ENCODE measurements around the gene PAFAH1B1. TPM values are rescaled to one million over a fixed set of nuclear protein-coding genes. Genes with fewer than 3 reads are reported as not detected.

The PAFAH1B1 gene
- total RNA-seq, 1 experiment from 2014 or later, result 114 TPM

DNA sequence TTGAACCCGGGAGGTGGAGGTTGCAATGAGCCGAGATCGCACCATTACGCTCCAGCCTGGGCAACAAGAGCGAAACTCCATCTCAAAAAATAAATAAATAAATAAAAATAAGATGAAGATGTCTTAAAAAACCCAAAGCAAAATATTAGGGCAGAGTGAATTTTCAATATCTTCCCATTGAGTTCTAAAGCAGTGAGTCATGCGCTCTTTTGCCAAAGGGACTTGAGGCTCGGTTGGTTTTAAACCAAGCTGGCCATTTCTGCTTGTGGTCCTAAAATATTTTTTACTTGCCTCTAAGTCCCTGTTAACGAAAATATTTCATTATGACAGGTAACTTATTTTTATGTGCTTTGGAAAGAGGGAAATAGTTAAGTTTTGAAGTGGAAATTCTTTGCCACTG, 4.7 kb downstream of the PAFAH1B1 start (continued):
- no peak for TF ChIP-seq ARID4B (CRISPR knock-in tag; IDR thresholded peaks at IDR 0.05; ENCODE audit: borderline replicate concordance)

- CTCF ChIA-PET, result no interaction called here
Observed at GRCh38 chr17:2602597-2603017, 9.2 kb downstream of the PAFAH1B1 start.

More at GRCh38 chr17:2602597-2603017, 9.2 kb downstream of the PAFAH1B1 start:
- Mint-ChIP-seq H3K4me3 (no peak overlapping the region), H3K9me3 (no peaks in the 10 kb centered on the region), H3K36me3 (peaks cover 3% of the 10 kb centered on the region), H3K27ac (peak overlapping the region; percentile 71), H3K27me3 (ENCODE audit: low read depth) (no peaks in the 10 kb centered on the region), H3K4me1 (peaks cover 47% of the 10 kb centered on the region)
- DNase-seq (ENCODE audit: low spot score) (no peak), ATAC-seq (no peak)
- POLR2A ChIA-PET, result no interaction called here
- TF ChIP-seq, protein P1, sequence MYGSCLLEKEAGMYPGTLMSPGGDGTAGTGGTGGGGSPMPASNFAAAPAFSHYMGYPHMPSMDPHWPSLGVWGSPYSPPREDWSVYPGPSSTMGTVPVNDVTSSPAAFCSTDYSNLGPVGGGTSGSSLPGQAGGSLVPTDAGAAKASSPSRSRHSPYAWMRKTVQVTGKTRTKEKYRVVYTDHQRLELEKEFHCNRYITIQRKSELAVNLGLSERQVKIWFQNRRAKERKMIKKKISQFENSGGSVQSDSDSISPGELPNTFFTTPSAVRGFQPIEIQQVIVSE (CRISPR knock-in tag; IDR thresholded peaks at IDR 0.05; ENCODE audit: borderline replicate concordance), result no peak
- TF ChIP-seq IRF1 (CRISPR knock-in tag; IDR thresholded peaks at IDR 0.05) (no peak), ZNF138 (CRISPR knock-in tag; conservative IDR thresholded peaks at IDR 0.05) (no peak), FOXJ3 (CRISPR knock-in tag; IDR thresholded peaks at IDR 0.05; ENCODE audit: borderline replicate concordance) (no peak), ZNF416 (CRISPR knock-in tag; IDR thresholded peaks at IDR 0.05) (no peak), ZNF232 (CRISPR knock-in tag; IDR thresholded peaks at IDR 0.05) (no peak), USF2 (CRISPR knock-in tag; IDR thresholded peaks at IDR 0.05) (no peak), GTF2I (CRISPR knock-in tag; conservative IDR thresholded peaks at IDR 0.05) (no peak), HMGXB4 (CRISPR knock-in tag; IDR thresholded peaks at IDR 0.05) (no peak), PRRX2 (CRISPR knock-in tag; IDR thresholded peaks at IDR 0.05) (no peak), ZBTB21 (CRISPR knock-in tag; IDR thresholded peaks at IDR 0.05; ENCODE audit: borderline replicate concordance) (no peak), ESRRA (CRISPR knock-in tag; IDR thresholded peaks at IDR 0.05; ENCODE audit: borderline replicate concordance) (no peak), FOXK1 (CRISPR knock-in tag; IDR thresholded peaks at IDR 0.05) (no peak), MYBL2 (CRISPR knock-in tag; IDR thresholded peaks at IDR 0.05) (no peak), ETV6 (CRISPR knock-in tag; IDR thresholded peaks at IDR 0.05) (no peak)
- TF ChIP-seq, protein P2, sequence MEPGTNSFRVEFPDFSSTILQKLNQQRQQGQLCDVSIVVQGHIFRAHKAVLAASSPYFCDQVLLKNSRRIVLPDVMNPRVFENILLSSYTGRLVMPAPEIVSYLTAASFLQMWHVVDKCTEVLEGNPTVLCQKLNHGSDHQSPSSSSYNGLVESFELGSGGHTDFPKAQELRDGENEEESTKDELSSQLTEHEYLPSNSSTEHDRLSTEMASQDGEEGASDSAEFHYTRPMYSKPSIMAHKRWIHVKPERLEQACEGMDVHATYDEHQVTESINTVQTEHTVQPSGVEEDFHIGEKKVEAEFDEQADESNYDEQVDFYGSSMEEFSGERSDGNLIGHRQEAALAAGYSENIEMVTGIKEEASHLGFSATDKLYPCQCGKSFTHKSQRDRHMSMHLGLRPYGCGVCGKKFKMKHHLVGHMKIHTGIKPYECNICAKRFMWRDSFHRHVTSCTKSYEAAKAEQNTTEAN (CRISPR knock-in tag; IDR thresholded peaks at IDR 0.05), result no peak
- TF ChIP-seq, protein P3, sequence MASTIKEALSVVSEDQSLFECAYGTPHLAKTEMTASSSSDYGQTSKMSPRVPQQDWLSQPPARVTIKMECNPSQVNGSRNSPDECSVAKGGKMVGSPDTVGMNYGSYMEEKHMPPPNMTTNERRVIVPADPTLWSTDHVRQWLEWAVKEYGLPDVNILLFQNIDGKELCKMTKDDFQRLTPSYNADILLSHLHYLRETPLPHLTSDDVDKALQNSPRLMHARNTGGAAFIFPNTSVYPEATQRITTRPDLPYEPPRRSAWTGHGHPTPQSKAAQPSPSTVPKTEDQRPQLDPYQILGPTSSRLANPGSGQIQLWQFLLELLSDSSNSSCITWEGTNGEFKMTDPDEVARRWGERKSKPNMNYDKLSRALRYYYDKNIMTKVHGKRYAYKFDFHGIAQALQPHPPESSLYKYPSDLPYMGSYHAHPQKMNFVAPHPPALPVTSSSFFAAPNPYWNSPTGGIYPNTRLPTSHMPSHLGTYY (CRISPR knock-in tag; IDR thresholded peaks at IDR 0.05), result no peak

All from WTC11 (cell line).